Measurements from ENCODE around the gene RNASE1. TPM values are rescaled to one million over a fixed set of nuclear protein-coding genes. Genes with fewer than 3 reads are reported as not detected.

Gene RNASE1
- total and polyA plus RNA-seq, 2 donors (not counting 3 experiments of a cell fraction or from before 2014, with no cell fraction given): 182 to 909 TPM

DNA sequence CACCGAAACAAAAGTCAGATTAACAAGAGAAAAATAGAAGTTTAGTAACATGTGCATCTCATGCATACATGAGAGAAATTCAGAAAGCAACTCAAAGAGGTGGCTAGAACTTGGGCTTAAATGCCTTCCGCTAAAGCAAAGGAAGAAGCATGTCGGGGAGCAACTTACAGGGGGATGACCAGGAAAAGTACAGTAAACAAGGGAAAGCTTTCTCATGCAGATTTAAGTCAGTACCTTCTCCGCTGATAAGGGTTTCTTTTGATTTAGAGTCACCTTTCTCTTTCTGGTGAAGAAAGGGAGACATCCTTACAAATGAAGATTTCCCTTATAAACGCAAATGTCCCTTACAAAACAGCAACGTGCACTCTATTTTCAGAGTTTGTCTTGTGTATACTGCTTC is 27.6 kb downstream of the RNASE1 start:
- Histone ChIP-seq H3K27me3 (ENCODE audit: control insufficient read depth in 2 of 2, insufficient read depth in 2 of 2, low read length in 2 of 2) (peaks cover 20 to 49% of the 10 kb centered on the region in 2 experiments), H3K9me3 (replicated peaks; ENCODE audit: control insufficient read depth, insufficient read depth, low read length) (no peaks in the 10 kb centered on the region), H3K4me3 (replicated peaks in 1 of 3; ENCODE audit: insufficient read depth in 1 of 3, low read depth in 1 of 3, low read length in 3 of 3) (no peak overlapping the region), H3K4me2 (ENCODE audit: insufficient read depth, low read length) (no peak overlapping the region), H3K36me3 (ENCODE audit: control insufficient read depth in 2 of 2, extremely low read depth in 1 of 2, insufficient read depth in 2 of 2, low read length in 2 of 2) (no peaks in the 10 kb centered on the region), H4K20me1 (replicated peaks; ENCODE audit: control insufficient read depth, extremely low read depth, insufficient read depth, low read length) (no peaks in the 10 kb centered on the region), H3K9ac (replicated peaks; ENCODE audit: extremely low read depth, insufficient read depth, low read length) (no peak overlapping the region), H3K79me2 (ENCODE audit: control insufficient read depth, insufficient read depth, low read length) (no peaks in the 10 kb centered on the region), H3K27ac (ENCODE audit: insufficient read depth, low read depth, low read length) (no peak overlapping the region), H3K4me1 (ENCODE audit: control insufficient read depth, extremely low read depth, insufficient read depth, low read length) (no peaks in the 10 kb centered on the region), H3K9me1 (replicated peaks; ENCODE audit: control insufficient read depth, extremely low read depth, insufficient read depth, low read length) (no peaks in the 10 kb centered on the region), H2AFZ (ENCODE audit: low read depth, low read length) (no peak overlapping the region)
- ChIA-PET POLR2A (no interaction called here), CTCF (interaction anchor here (1.3 to 1.4 kb wide), 2 partner anchors 17 to 83 kb away, joined by 3 to 4 read pairs; no protein-coding TSS in a partner anchor)
- TF ChIP-seq JUN (IDR thresholded peaks at IDR 0.05; ENCODE audit: borderline replicate concordance, insufficient read depth, insufficient read length, low read depth) (no peak), POLR2AphosphoS5 (IDR thresholded peaks at IDR 0.05; ENCODE audit: insufficient read depth, low read depth, low read length) (no peak), EZH2 (IDR thresholded peaks at IDR 0.05; ENCODE audit: borderline replicate concordance, low read depth, low read length, severe bottlenecking) (no peak), POLR2A (IDR thresholded peaks at IDR 0.05; ENCODE audit: low read depth, low read length) (no peak), GATA2 (IDR thresholded peaks at IDR 0.05; ENCODE audit: insufficient read depth, insufficient read length, low read depth, low read length) (no peak), CTCF (IDR thresholded peaks at IDR 0.05; ENCODE audit: extremely low read depth in 1 of 2, insufficient read depth in 1 of 2, low read depth in 1 of 2, low read length in 2 of 2) (no peak), FOS (IDR thresholded peaks at IDR 0.05; ENCODE audit: borderline replicate concordance, insufficient read depth, low read length) (no peak), MYC (IDR thresholded peaks at IDR 0.05; ENCODE audit: low read depth, low read length) (no peak)
- TF ChIP-seq, protein P1, sequence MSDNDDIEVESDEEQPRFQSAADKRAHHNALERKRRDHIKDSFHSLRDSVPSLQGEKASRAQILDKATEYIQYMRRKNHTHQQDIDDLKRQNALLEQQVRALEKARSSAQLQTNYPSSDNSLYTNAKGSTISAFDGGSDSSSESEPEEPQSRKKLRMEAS (IDR thresholded peaks at IDR 0.05; ENCODE audit: insufficient read depth, insufficient read length): no peak
- no TSS peak for BruUV-seq (replicated peaks)
- DNase-seq (ENCODE audit: low read depth, low spot score) (no peak), FAIRE-seq (no peak)
- intact Hi-C loops (cut with micrococcal nuclease) (no loop called here), dilution Hi-C loops (cut with MboI; ENCODE audit: extremely low pct_ligation_motif_present, low sequenced_read_pairs) (no loop called here)
